GM23338 (cell line): ENCODE measurements around the gene HSF4. TPM values are rescaled to one million over a fixed set of nuclear protein-coding genes. Genes with fewer than 3 reads are reported as not detected.

Experiments
- ATAC-seq: fragments of 200-7000 bp; cut with Tn5 transposase; 3 replicates; pipeline ENCODE4 v1.9.1; 2020
- DNase-seq: peaks from one replicate; pipeline ENCODE4 v3.0.0-alpha.2; 2015; ENCODE audit warnings: low spot score
- H2AFZ ChIP-seq: fragments of 200-600 bp; sonication (generic); 2 replicates; pipeline ENCODE4 v1.8.0; 2016; ENCODE audit warnings: antibody characterized with exemption, mild to moderate bottlenecking, moderate library complexity
- H3F3A ChIP-seq: fragments of 200-600 bp; sonication (generic); replicated peaks from 2 replicates; pipeline ENCODE4 v1.8.0; 2017; ENCODE audit warnings: antibody characterized with exemption, mixed run types, low read depth
- H3K27ac ChIP-seq: fragments of 200-600 bp; sonication (generic); 2 replicates; pipeline ENCODE4 v1.6.1; 2016; ENCODE audit warnings: low read depth
- H3K27me3 ChIP-seq: fragments of 200-600 bp; sonication (generic); 2 replicates; pipeline ENCODE4 v1.8.0; 2016; ENCODE audit warnings: mild to moderate bottlenecking, mixed run types, moderate library complexity; ENCODE audit not compliant: insufficient read depth
- H3K36me3 ChIP-seq: fragments of 200-600 bp; sonication (generic); 2 replicates; pipeline ENCODE4 v1.8.0; 2016; ENCODE audit warnings: mild to moderate bottlenecking; ENCODE audit not compliant: insufficient read depth
- H3K4me1 ChIP-seq: fragments of 200-600 bp; sonication (generic); 2 replicates; pipeline ENCODE4 v1.8.0; 2016; ENCODE audit warnings: mild to moderate bottlenecking, moderate library complexity; ENCODE audit not compliant: insufficient read depth
- H3K4me2 ChIP-seq: fragments of 200-600 bp; sonication (generic); 2 replicates; pipeline ENCODE4 v1.7.1; 2017; ENCODE audit warnings: mixed run types
- H3K4me3 ChIP-seq: fragments of 200-600 bp; sonication (generic); 2 replicates; pipeline ENCODE4 v1.6.1; 2016; ENCODE audit warnings: mixed run types
- H3K79me2 ChIP-seq: fragments of 200-600 bp; sonication (generic); replicated peaks from 2 replicates; pipeline ENCODE4 v1.8.0; 2017; ENCODE audit warnings: mild to moderate bottlenecking; ENCODE audit not compliant: insufficient read depth
- H3K9me2 ChIP-seq: fragments of 200-600 bp; sonication (generic); 2 replicates; pipeline ENCODE4 v1.8.0; 2017; ENCODE audit not compliant: insufficient read depth
- H4K20me1 ChIP-seq: fragments of 200-600 bp; sonication (generic); replicated peaks from 2 replicates; pipeline ENCODE4 v1.8.0; 2017; ENCODE audit warnings: mild to moderate bottlenecking; ENCODE audit not compliant: insufficient read depth
- H3K27ac Mint-ChIP-seq: 2 replicates; pipeline ENCODE4 v1.8.0; 2020; ENCODE audit warnings: inconsistent platforms, mild to moderate bottlenecking, moderate library complexity, mixed read lengths
- H3K27me3 Mint-ChIP-seq: 3 replicates; pipeline ENCODE4 v1.8.0; 2022; ENCODE audit warnings: low read depth, mild to moderate bottlenecking, moderate library complexity, mixed read lengths, inconsistent platforms; ENCODE audit not compliant: insufficient read depth, poor library complexity
- H3K36me3 Mint-ChIP-seq: 3 replicates; pipeline ENCODE4 v1.8.0; 2021; ENCODE audit warnings: low read depth, mild to moderate bottlenecking, inconsistent platforms, moderate library complexity, mixed read lengths
- H3K4me1 Mint-ChIP-seq: 3 replicates; pipeline ENCODE4 v1.8.0; 2020; ENCODE audit warnings: mild to moderate bottlenecking, inconsistent platforms, mixed read lengths
- H3K4me3 Mint-ChIP-seq: 3 replicates; pipeline ENCODE4 v1.8.0; 2021; ENCODE audit warnings: moderate library complexity, mild to moderate bottlenecking, inconsistent platforms, mixed read lengths
- H3K9me3 Mint-ChIP-seq: 3 replicates; pipeline ENCODE4 v1.8.0; 2020; ENCODE audit warnings: moderate library complexity, mild to moderate bottlenecking, inconsistent platforms, mixed read lengths
- CREB1 ChIP-seq: fragments of 250-450 bp; sonication (Bioruptor Pico); IDR thresholded peaks from 2 replicates; pipeline ENCODE4 v1.5.0; 2020; ENCODE audit warnings: low read depth, mild to moderate bottlenecking, moderate library complexity
- EZH2 ChIP-seq: fragments of 200-600 bp; sonication (generic); IDR thresholded peaks from one replicate; pipeline ENCODE4 v1.8.0; 2017; ENCODE audit warnings: antibody characterized with exemption, mild to moderate bottlenecking, low read depth; ENCODE audit not compliant: unreplicated experiment
- JUNB ChIP-seq: IDR thresholded peaks from one replicate; pipeline ENCODE4 v1.6.1; 2016; ENCODE audit warnings: antibody characterized with exemption; ENCODE audit not compliant: unreplicated experiment
- STAT1 ChIP-seq: IDR thresholded peaks from one replicate; pipeline ENCODE4 v1.6.1; 2016; ENCODE audit warnings: antibody characterized with exemption; ENCODE audit not compliant: unreplicated experiment
- ZNF331 ChIP-seq: fragments of 250-450 bp; sonication (Bioruptor Pico); IDR thresholded peaks from 2 replicates; pipeline ENCODE4 v1.5.0; 2020; ENCODE audit warnings: low read depth, mild to moderate bottlenecking, moderate library complexity
- polyA plus RNA-seq: library from polyadenylated mRNA; unstranded; fragments of >200 nt; fragmentation: Nextera tagmentation; extraction: Ambion mirVana; gene quantifications from 2 replicates; pipeline ENCODE4 v1.2.1, GENCODE V29; 2016
- total RNA-seq: library from RNA; depleted of rRNA; stranded (reverse); fragments of >200 nt; shearing (Covaris generic); gene quantifications from 2 replicates; pipeline ENCODE4 v1.2.3, GENCODE V29; 2014
- TF ChIP-seq, protein P1 (sequence below): IDR thresholded peaks from one replicate; pipeline ENCODE4 v1.6.1; 2018; ENCODE audit warnings: antibody characterized with exemption; ENCODE audit not compliant: unreplicated experiment
- TF ChIP-seq, protein P2 (sequence below): IDR thresholded peaks from 2 replicates; pipeline ENCODE4 v1.6.1; 2016; ENCODE audit warnings: antibody characterized with exemption
- TF ChIP-seq, protein P3 (sequence below), 2 experiments: fragments of 200-600 bp in 1 of 2; sonication (generic) in 1 of 2; conservative IDR thresholded peaks; 2 replicates each; pipeline versions ENCODE4 v1.5.1 to v1.6.1; 2016 to 2017; ENCODE audit warnings: antibody characterized with exemption in 2 of 2, low read depth in 2 of 2, mild to moderate bottlenecking in 2 of 2, moderate library complexity in 1 of 2

HSF4 gene
- total and polyA plus RNA-seq, 2 experiments from 2014 or later = 0.19 to 1.3 TPM

DNA sequence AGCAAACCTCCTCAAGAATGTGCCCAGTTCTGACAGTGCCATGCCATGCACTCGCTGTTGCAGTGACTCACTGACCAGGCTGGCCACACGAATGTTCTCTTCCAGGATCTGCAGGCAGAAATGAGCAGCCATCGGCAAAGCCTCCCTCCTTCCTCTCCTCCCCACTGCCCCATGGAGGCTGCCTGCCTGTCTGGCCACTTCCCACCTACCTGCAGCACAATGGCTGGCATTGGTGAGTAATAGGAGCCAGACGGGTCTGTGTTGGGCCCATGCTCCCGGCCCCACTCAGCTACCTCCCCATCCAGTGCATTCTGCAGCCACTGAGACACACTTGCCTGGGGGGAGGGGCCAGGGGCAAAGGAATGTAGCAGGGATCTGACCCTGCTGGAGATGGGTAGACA, 22.0 kb downstream of the HSF4 start:
- Histone ChIP-seq H3K4me2 (no peak overlapping the region), H3K79me2 (peaks cover 10% of the 10 kb centered on the region), H2AFZ (no peak overlapping the region), H3K9me2 (no peaks in the 10 kb centered on the region), H3F3A (0 out of 2 replicates have a peak, but pooled peaks cover 3% of the 10 kb centered on the region), H3K36me3 (no peaks in the 10 kb centered on the region), H3K27ac (no peak overlapping the region), H4K20me1 (no peaks in the 10 kb centered on the region), H3K4me3 (no peak overlapping the region), H3K27me3 (peaks cover 28% of the 10 kb centered on the region), H3K4me1 (peaks cover 17% of the 10 kb centered on the region)
- Mint-ChIP-seq H3K4me1 (peaks cover 19% of the 10 kb centered on the region), H3K9me3 (no peaks in the 10 kb centered on the region; the same call in 2 of the 3 replicates), H3K27ac (no peak overlapping the region), H3K4me3 (no peak overlapping the region), H3K27me3 (peaks cover 30% of the 10 kb centered on the region), H3K36me3 (no peaks in the 10 kb centered on the region; the same call in 2 of the 3 replicates)
- ATAC-seq (no peak), DNase-seq (peak; percentile 58)
- no peak for TF ChIP-seq STAT1
- TF ChIP-seq, protein P1, sequence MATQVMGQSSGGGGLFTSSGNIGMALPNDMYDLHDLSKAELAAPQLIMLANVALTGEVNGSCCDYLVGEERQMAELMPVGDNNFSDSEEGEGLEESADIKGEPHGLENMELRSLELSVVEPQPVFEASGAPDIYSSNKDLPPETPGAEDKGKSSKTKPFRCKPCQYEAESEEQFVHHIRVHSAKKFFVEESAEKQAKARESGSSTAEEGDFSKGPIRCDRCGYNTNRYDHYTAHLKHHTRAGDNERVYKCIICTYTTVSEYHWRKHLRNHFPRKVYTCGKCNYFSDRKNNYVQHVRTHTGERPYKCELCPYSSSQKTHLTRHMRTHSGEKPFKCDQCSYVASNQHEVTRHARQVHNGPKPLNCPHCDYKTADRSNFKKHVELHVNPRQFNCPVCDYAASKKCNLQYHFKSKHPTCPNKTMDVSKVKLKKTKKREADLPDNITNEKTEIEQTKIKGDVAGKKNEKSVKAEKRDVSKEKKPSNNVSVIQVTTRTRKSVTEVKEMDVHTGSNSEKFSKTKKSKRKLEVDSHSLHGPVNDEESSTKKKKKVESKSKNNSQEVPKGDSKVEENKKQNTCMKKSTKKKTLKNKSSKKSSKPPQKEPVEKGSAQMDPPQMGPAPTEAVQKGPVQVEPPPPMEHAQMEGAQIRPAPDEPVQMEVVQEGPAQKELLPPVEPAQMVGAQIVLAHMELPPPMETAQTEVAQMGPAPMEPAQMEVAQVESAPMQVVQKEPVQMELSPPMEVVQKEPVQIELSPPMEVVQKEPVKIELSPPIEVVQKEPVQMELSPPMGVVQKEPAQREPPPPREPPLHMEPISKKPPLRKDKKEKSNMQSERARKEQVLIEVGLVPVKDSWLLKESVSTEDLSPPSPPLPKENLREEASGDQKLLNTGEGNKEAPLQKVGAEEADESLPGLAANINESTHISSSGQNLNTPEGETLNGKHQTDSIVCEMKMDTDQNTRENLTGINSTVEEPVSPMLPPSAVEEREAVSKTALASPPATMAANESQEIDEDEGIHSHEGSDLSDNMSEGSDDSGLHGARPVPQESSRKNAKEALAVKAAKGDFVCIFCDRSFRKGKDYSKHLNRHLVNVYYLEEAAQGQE = no peak
- TF ChIP-seq JUNB = no peak
- TF ChIP-seq EZH2 = no peak
- no peak for TF ChIP-seq CREB1
- TF ChIP-seq, protein P2, sequence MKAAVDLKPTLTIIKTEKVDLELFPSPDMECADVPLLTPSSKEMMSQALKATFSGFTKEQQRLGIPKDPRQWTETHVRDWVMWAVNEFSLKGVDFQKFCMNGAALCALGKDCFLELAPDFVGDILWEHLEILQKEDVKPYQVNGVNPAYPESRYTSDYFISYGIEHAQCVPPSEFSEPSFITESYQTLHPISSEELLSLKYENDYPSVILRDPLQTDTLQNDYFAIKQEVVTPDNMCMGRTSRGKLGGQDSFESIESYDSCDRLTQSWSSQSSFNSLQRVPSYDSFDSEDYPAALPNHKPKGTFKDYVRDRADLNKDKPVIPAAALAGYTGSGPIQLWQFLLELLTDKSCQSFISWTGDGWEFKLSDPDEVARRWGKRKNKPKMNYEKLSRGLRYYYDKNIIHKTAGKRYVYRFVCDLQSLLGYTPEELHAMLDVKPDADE = no peak
- TF ChIP-seq, protein P3, sequence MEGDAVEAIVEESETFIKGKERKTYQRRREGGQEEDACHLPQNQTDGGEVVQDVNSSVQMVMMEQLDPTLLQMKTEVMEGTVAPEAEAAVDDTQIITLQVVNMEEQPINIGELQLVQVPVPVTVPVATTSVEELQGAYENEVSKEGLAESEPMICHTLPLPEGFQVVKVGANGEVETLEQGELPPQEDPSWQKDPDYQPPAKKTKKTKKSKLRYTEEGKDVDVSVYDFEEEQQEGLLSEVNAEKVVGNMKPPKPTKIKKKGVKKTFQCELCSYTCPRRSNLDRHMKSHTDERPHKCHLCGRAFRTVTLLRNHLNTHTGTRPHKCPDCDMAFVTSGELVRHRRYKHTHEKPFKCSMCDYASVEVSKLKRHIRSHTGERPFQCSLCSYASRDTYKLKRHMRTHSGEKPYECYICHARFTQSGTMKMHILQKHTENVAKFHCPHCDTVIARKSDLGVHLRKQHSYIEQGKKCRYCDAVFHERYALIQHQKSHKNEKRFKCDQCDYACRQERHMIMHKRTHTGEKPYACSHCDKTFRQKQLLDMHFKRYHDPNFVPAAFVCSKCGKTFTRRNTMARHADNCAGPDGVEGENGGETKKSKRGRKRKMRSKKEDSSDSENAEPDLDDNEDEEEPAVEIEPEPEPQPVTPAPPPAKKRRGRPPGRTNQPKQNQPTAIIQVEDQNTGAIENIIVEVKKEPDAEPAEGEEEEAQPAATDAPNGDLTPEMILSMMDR (conservative IDR thresholded peaks at IDR 0.05; ENCODE audit: low read depth in 2 of 2) = no peak
- TF ChIP-seq ZNF331 (CRISPR knock-in tag) = no peak
